Mucosa of descending colon (tissue), 3 donors: ENCODE data around the gene CD300LD. TPM values are rescaled to one million over a fixed set of nuclear protein-coding genes. Genes with fewer than 3 reads are reported as not detected.
A peak's percentile ranks its signal among the peaks of the same experiment; 100 is the strongest.

Source experiments
- ATAC-seq: fragments of 200-7000 bp; cut with Tn5 transposase; one replicate; pipeline ENCODE4 v1.9.1; 2020; ENCODE audit warnings: mild to moderate bottlenecking, moderate library complexity
- DNase-seq, 3 donors: peaks; one replicate each; pipeline ENCODE4 v3.0.0-alpha.2; 2020
- H3K36me3 ChIP-seq: fragments of 200-600 bp; one replicate; pipeline ENCODE4 v1.8.0; 2021; ENCODE audit warnings: low read depth, mild to moderate bottlenecking
- H3K4me1 ChIP-seq: fragments of 200-600 bp; one replicate; pipeline ENCODE4 v1.8.0; 2021; ENCODE audit warnings: low read depth, mild to moderate bottlenecking
- H3K4me3 ChIP-seq: fragments of 200-600 bp; one replicate; pipeline ENCODE4 v1.8.0; 2021; ENCODE audit warnings: mild to moderate bottlenecking
- H3K9me3 ChIP-seq: fragments of 200-600 bp; one replicate; pipeline ENCODE4 v1.8.0; 2021; ENCODE audit warnings: mild to moderate bottlenecking
- CTCF ChIP-seq: fragments of 200-600 bp; IDR thresholded peaks from one replicate; pipeline ENCODE4 v1.8.0; 2022; ENCODE audit warnings: antibody characterized with exemption, mild to moderate bottlenecking
- intact Hi-C, 2 donors: fragments of 100-400 bp; cut with DNase I in 1 of 2; cut with micrococcal nuclease in 1 of 2; formaldehyde crosslinking; loops; one replicate each; pipeline versions ENCODE4 v1.11.0 to v1.11.1; 2022; cut with DNase I, micrococcal nuclease
- total RNA-seq, 3 donors: library from RNA; stranded (reverse); fragmentation: NEBNext Ultra II Directional in 2 of 3; extraction: Animal tissue kit (Norgen Biotek cat#: 25700) in 2 of 3; gene quantifications; one replicate each; pipeline versions ENCODE4 v1.2.1 to v1.2.4, GENCODE V29; 2021 to 2023
- donor health status: DM: no; HTN: no; CAD: no; lungs with moderate emphysema.
- donor health status: DM: no; HTN: no; CAD: no.
- donor health status: DM: no; HTN: yes; CAD: no.

The CD300LD gene
- total RNA-seq, 3 donors from 2014 or later: not detected

GRCh38 chr17:74610108-74610507 lies 18.0 kb upstream of the CD300LD start:
- intact Hi-C loops: no loop called here
- DNase-seq: no peak
- no peak for ATAC-seq
- no peak for TF ChIP-seq CTCF
- Histone ChIP-seq H3K9me3 (no peaks in the 10 kb centered on the region), H3K4me1 (no peaks in the 10 kb centered on the region), H3K4me3 (no peak overlapping the region), H3K36me3 (no peaks in the 10 kb centered on the region)

GRCh38 chr17:74608511-74608910 lies 16.4 kb upstream of the CD300LD start:
- no peak overlapping the region for H3K4me3 ChIP-seq
- no peak for DNase-seq
- no peaks in the 10 kb centered on the region for H3K36me3 ChIP-seq
- H3K9me3 ChIP-seq: no peaks in the 10 kb centered on the region
- ATAC-seq: no peak
- intact Hi-C loops: no loop called here
- no peaks in the 10 kb centered on the region for H3K4me1 ChIP-seq
- no peak for TF ChIP-seq CTCF

- intact Hi-C loops: no loop called here
- H3K36me3 ChIP-seq: no peaks in the 10 kb centered on the region
- no peak overlapping the region for H3K4me3 ChIP-seq
- no peak for ATAC-seq
- no peak for TF ChIP-seq CTCF
- DNase-seq: no peak
- H3K9me3 ChIP-seq: no peaks in the 10 kb centered on the region
- H3K4me1 ChIP-seq: no peaks in the 10 kb centered on the region
These were observed 15.1 kb upstream of the CD300LD start for GRCh38 chr17:74607221-74607620.

GRCh38 chr17:74606050-74606449 lies 14.0 kb upstream of the CD300LD start:
- Histone ChIP-seq H3K9me3 (no peaks in the 10 kb centered on the region), H3K4me1 (no peaks in the 10 kb centered on the region), H3K36me3 (no peaks in the 10 kb centered on the region), H3K4me3 (no peak overlapping the region)
- no peak for TF ChIP-seq CTCF
- intact Hi-C loops: no loop called here
- DNase-seq (no peak), ATAC-seq (no peak)

- no peak for TF ChIP-seq CTCF
- no peaks in the 10 kb centered on the region for H3K4me1 ChIP-seq
- no peaks in the 10 kb centered on the region for H3K9me3 ChIP-seq
- ATAC-seq (peak; percentile 34), DNase-seq (no peak)
- no peaks in the 10 kb centered on the region for H3K36me3 ChIP-seq
- H3K4me3 ChIP-seq: no peak overlapping the region
- intact Hi-C loops: no loop called here
These were observed 13.3 kb upstream of the CD300LD start for GRCh38 chr17:74605361-74605760.

GRCh38 chr17:74604761-74605160 lies 12.7 kb upstream of the CD300LD start:
- H3K36me3 ChIP-seq: no peaks in the 10 kb centered on the region
- no peaks in the 10 kb centered on the region for H3K9me3 ChIP-seq
- ATAC-seq (no peak), DNase-seq (no peak)
- intact Hi-C loops: no loop called here
- no peak for TF ChIP-seq CTCF
- H3K4me3 ChIP-seq: no peak overlapping the region
- H3K4me1 ChIP-seq: no peaks in the 10 kb centered on the region
